Neural progenitor cell (in vitro differentiated cells): ENCODE results near the gene CCDC122. TPM values are rescaled to one million over a fixed set of nuclear protein-coding genes. Genes with fewer than 3 reads are reported as not detected.

Experiments used
- DNase-seq: peaks from one replicate; pipeline ENCODE4 v3.0.0-alpha.2; 2016; ENCODE audit warnings: low spot score
- H2AFZ ChIP-seq: fragments of 200-600 bp; sonication (generic); replicated peaks from 2 replicates; pipeline ENCODE4 v1.6.1; 2016; ENCODE audit warnings: antibody characterized with exemption
- H3F3A ChIP-seq: fragments of 200-600 bp; sonication (generic); 2 replicates; pipeline ENCODE4 v1.6.1; 2016; ENCODE audit warnings: antibody characterized with exemption, low read depth
- H3K27ac ChIP-seq: fragments of 200-600 bp; sonication (generic); 2 replicates; pipeline ENCODE4 v1.5.1; 2016; ENCODE audit warnings: mild to moderate bottlenecking
- H3K27me3 ChIP-seq: fragments of 200-600 bp; sonication (generic); 2 replicates; pipeline ENCODE4 v1.6.1; 2016; ENCODE audit warnings: mild to moderate bottlenecking, moderate library complexity
- H3K36me3 ChIP-seq: fragments of 200-600 bp; sonication (generic); 2 replicates; pipeline ENCODE4 v1.5.1; 2016
- H3K4me1 ChIP-seq: fragments of 200-600 bp; sonication (generic); 2 replicates; pipeline ENCODE4 v1.6.1; 2016; ENCODE audit warnings: mixed run types
- H3K4me2 ChIP-seq: fragments of 200-600 bp; sonication (generic); 2 replicates; pipeline ENCODE4 v1.6.1; 2016
- H3K4me3 ChIP-seq: fragments of 200-600 bp; sonication (generic); 2 replicates; pipeline ENCODE4 v1.5.1; 2016
- H3K79me2 ChIP-seq: fragments of 200-600 bp; sonication (generic); 2 replicates; pipeline ENCODE4 v1.6.1; 2016; ENCODE audit warnings: low read depth
- H3K9ac ChIP-seq: fragments of 200-600 bp; sonication (generic); 2 replicates; pipeline ENCODE4 v1.6.1; 2016
- H3K9me3 ChIP-seq: fragments of 200-600 bp; sonication (generic); 2 replicates; pipeline ENCODE4 v1.5.1; 2016; ENCODE audit warnings: low read depth
- H4K20me1 ChIP-seq: fragments of 200-600 bp; sonication (generic); 2 replicates; pipeline ENCODE4 v1.6.1; 2016; ENCODE audit warnings: low read depth
- H3K27ac Mint-ChIP-seq: 3 replicates; pipeline ENCODE4 v1.8.0; 2021; ENCODE audit warnings: mixed read lengths
- H3K27me3 Mint-ChIP-seq: 2 replicates; pipeline ENCODE4 v1.8.0; 2022; ENCODE audit warnings: low read depth, mild to moderate bottlenecking, inconsistent platforms, moderate library complexity, mixed read lengths; ENCODE audit not compliant: insufficient read depth
- H3K36me3 Mint-ChIP-seq: 3 replicates; pipeline ENCODE4 v1.8.0; 2021; ENCODE audit warnings: mixed read lengths
- H3K4me1 Mint-ChIP-seq: 3 replicates; pipeline ENCODE4 v1.8.0; 2021; ENCODE audit warnings: mixed read lengths
- H3K4me3 Mint-ChIP-seq: 3 replicates; pipeline ENCODE4 v1.8.0; 2021; ENCODE audit warnings: mild to moderate bottlenecking, moderate library complexity, mixed read lengths
- H3K9me3 Mint-ChIP-seq: 3 replicates; pipeline ENCODE4 v1.8.0; 2020; ENCODE audit warnings: mixed read lengths
- EZH2 ChIP-seq: fragments of 200-600 bp; sonication (generic); IDR thresholded peaks from 2 replicates; pipeline ENCODE4 v1.6.1; 2017; ENCODE audit warnings: antibody characterized with exemption, mild to moderate bottlenecking, moderate library complexity
- EZH2phosphoT487 ChIP-seq: fragments of 200-600 bp; sonication (generic); IDR thresholded peaks from 2 replicates; pipeline ENCODE4 v1.6.1; 2017; ENCODE audit warnings: antibody characterized with exemption
- small RNA-seq: library from RNA; depleted of rRNA; stranded (forward); fragments of <200 nt; gene quantifications from one replicate; pipeline ENCODE3, GENCODE V24; 2015
- total RNA-seq: library from RNA; depleted of rRNA; stranded (reverse); fragments of >200 nt; gene quantifications from 2 replicates; pipeline ENCODE4 v1.2.3, GENCODE V29; 2015; ENCODE audit warnings: low replicate concordance
- TF ChIP-seq, protein P1 (sequence below): fragments of 200-600 bp; sonication (generic); IDR thresholded peaks from 2 replicates; pipeline ENCODE4 v1.5.1; 2017; ENCODE audit warnings: antibody characterized with exemption, mild to moderate bottlenecking

CCDC122 gene
- total RNA-seq, 1 donor from 2014 or later = 24.4 TPM

DNA sequence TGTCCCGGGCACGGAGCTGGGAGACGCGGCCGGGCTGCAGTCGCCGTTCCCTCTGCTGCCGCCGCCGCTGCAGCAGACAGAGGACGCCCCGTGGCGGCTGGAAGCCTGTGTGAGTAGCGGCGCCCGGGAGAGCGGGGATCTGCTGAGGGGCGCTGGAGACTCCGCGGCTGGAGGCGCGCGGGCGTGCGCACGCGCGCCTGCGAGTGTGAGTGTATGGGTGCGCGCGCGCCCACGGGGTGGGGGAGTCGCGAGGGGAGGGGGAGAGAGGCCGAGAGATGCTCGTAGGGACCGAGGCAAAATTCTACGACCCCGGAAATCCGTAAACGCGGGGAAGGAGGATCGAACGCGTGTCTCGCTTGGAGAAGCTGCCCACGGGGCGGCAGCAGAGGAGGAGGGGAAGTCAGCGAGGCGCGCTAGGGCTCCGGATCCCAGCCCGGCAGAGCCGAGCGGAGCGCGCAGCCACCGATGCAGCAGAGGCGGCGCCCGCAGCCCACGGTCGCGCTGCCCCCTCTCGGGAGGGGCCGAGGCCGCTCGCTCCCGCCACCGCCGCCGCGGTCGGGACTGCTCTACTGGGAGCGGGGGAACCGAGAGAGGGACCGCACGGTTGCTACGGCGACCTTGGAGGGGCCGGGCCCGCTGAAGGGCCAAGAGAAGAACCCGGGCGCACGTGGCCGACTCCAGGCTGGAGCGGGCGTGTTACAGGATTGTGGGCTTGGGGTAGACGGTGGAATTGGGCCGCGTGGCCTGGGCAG is 92.6 kb downstream of the CCDC122 start, which contains the start of gene ENOX1:
ENOX1 (minus strand) TSS at position 207 of the 752 bp plus-strand sequence.
- H3K4me3 ChIP-seq = peak within 1 kb of the TSS; percentile 64
- no peaks in the 10 kb centered on the region for H4K20me1 ChIP-seq
- Mint-ChIP-seq H3K27ac (peak within 1 kb of the TSS; percentile 66), H3K36me3 (no peaks in the 10 kb centered on the region), H3K9me3 (no peaks in the 10 kb centered on the region), H3K4me3 (peak within 1 kb of the TSS; percentile 94), H3K4me1 (peaks cover 29% of the 10 kb centered on the region), H3K27me3 (peaks cover 4% of the 10 kb centered on the region)
- TF ChIP-seq, protein P1, sequence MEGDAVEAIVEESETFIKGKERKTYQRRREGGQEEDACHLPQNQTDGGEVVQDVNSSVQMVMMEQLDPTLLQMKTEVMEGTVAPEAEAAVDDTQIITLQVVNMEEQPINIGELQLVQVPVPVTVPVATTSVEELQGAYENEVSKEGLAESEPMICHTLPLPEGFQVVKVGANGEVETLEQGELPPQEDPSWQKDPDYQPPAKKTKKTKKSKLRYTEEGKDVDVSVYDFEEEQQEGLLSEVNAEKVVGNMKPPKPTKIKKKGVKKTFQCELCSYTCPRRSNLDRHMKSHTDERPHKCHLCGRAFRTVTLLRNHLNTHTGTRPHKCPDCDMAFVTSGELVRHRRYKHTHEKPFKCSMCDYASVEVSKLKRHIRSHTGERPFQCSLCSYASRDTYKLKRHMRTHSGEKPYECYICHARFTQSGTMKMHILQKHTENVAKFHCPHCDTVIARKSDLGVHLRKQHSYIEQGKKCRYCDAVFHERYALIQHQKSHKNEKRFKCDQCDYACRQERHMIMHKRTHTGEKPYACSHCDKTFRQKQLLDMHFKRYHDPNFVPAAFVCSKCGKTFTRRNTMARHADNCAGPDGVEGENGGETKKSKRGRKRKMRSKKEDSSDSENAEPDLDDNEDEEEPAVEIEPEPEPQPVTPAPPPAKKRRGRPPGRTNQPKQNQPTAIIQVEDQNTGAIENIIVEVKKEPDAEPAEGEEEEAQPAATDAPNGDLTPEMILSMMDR = peak; percentile 25
- peak; percentile 20 for TF ChIP-seq EZH2
- no peak for TF ChIP-seq EZH2phosphoT487
- H3K4me1 ChIP-seq = peaks cover 20% of the 10 kb centered on the region
- no peaks in the 10 kb centered on the region for H3K9me3 ChIP-seq
- H3K27ac ChIP-seq = no peak within 1 kb of the TSS
- H3K36me3 ChIP-seq = no peaks in the 10 kb centered on the region
- no peaks in the 10 kb centered on the region for H3K79me2 ChIP-seq
- peak; percentile 88 for DNase-seq
- peak within 1 kb of the TSS; percentile 93 for H3K4me2 ChIP-seq
- H3F3A ChIP-seq = peaks cover 32% of the 10 kb centered on the region
- H3K9ac ChIP-seq = no peak within 1 kb of the TSS
- peak within 1 kb of the TSS; percentile 94 for H2AFZ ChIP-seq
- H3K27me3 ChIP-seq = peaks cover 54% of the 10 kb centered on the region

DNA sequence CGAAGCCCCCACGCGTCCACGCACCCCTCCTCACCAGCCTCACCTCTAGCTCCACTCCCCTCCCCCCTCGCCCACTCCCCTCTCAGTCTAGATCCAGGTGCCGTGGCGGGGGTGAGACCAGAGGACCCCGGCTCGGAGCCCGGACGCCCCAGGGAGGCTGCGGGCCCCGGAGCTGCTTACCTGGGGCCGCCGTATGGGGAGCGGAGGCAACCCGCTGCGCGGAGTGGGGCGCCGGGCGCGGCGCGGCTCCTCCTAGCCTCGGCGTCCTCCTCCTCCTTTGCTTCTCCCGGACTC is 93.1 kb downstream of the CCDC122 start:
- peaks cover 57% of the 10 kb centered on the region for H3K27me3 ChIP-seq
- TF ChIP-seq EZH2 = no peak
- TF ChIP-seq, protein P1 = no peak
- TF ChIP-seq EZH2phosphoT487 = no peak

More for the DNA sequence above, 93.1 kb downstream of the CCDC122 start:
- DNase-seq = no peak
- peaks cover 28% of the 10 kb centered on the region for H3K4me1 Mint-ChIP-seq
- H3F3A ChIP-seq = peaks cover 32% of the 10 kb centered on the region
- H3K27ac ChIP-seq = no peak overlapping the region
- H3K4me2 ChIP-seq = peak overlapping the region; percentile 93
- H3K79me2 ChIP-seq = no peaks in the 10 kb centered on the region
- H3K9me3 Mint-ChIP-seq = no peaks in the 10 kb centered on the region
- no peak overlapping the region for H3K27ac Mint-ChIP-seq
- H3K9ac ChIP-seq = no peak overlapping the region
- H3K36me3 Mint-ChIP-seq = no peaks in the 10 kb centered on the region
- H3K9me3 ChIP-seq = no peaks in the 10 kb centered on the region
- peak overlapping the region; percentile 94 for H2AFZ ChIP-seq
- peak overlapping the region; percentile 64 for H3K4me3 ChIP-seq
- peaks cover 20% of the 10 kb centered on the region for H3K4me1 ChIP-seq
- H3K36me3 ChIP-seq = no peaks in the 10 kb centered on the region
- H4K20me1 ChIP-seq = no peaks in the 10 kb centered on the region
- H3K4me3 Mint-ChIP-seq = peak overlapping the region; percentile 94
- peaks cover 4% of the 10 kb centered on the region for H3K27me3 Mint-ChIP-seq

Small RNAs within 50 kb of the gene (small RNA-seq; reads per million reads assigned to genes)
- gene AL162713.1 = not detected

Other genes with a start within 250 kb of the CCDC122 start
- 0.68 and 1.1 TPM in 2 replicates for gene ENOX1, start 92.8 kb downstream of the CCDC122 start, total RNA-seq
- gene LACC1, start 164 bp upstream of the CCDC122 start, total RNA-seq = 0.84 and 1.7 TPM in 2 replicates